ENCODE results near the gene DUSP7.

DUSP7 gene

DNA sequence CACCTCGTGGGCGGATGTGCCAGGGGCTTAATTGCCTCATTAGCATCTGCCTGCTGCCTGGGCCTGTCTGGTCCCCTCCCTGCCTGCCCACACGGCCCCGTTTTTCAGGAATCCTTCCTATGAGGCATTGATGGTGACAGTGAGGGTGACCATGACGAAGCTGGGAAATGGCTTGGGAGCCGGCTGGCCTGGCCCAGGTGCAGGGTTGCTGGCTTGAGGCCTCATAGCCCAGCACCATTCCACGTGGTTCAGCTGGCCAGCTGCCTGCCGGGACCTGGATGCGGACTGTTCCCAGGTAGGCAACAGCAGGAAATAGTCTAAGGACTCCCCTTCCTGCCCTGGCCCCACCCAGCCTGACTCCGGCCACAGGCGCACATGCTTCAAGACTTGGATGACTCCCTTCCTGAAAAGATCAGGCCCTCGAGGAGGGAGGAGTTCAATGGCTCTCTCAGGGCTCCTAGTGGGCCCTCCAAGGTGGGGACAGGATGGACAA is 8.9 kb upstream of the DUSP7 start:
- H3K27me3 Mint-ChIP-seq (ENCODE audit: low read depth): no peaks in the 10 kb centered on the region
- peaks cover 4% of the 10 kb centered on the region for H3K4me1 Mint-ChIP-seq (ENCODE audit: low read depth)
- H3K36me3 Mint-ChIP-seq (ENCODE audit: low read depth): no peaks in the 10 kb centered on the region
- no peak overlapping the region for H3K4me3 Mint-ChIP-seq
- H3K9me3 Mint-ChIP-seq: no peaks in the 10 kb centered on the region
- no peak overlapping the region for H3K27ac Mint-ChIP-seq

DNA sequence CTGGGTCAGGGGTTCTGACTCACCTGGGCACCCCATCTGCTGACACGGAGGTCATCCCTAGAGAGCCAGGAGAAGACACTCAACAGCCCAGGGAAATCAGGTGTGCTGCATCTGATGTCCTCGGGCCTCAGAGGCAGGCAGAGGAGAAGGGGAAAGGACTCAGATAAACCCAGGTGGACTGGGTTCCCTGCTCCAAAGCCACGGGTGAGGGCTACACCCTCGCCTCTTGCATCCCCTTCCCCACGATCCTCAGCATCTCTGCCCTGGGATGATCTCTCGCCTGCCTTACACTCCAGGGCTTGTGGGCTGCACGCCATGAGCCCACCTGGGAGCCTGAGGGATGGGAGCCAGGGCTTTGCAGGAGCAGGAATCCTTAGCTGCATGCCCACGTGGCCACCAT is 8.2 kb upstream of the DUSP7 start:
- no peaks in the 10 kb centered on the region for H3K36me3 Mint-ChIP-seq (ENCODE audit: low read depth)
- no peak overlapping the region for H3K27ac Mint-ChIP-seq
- no peak overlapping the region for H3K4me3 Mint-ChIP-seq
- peaks cover 4% of the 10 kb centered on the region for H3K4me1 Mint-ChIP-seq (ENCODE audit: low read depth)
- H3K27me3 Mint-ChIP-seq (ENCODE audit: low read depth): no peaks in the 10 kb centered on the region
- no peaks in the 10 kb centered on the region for H3K9me3 Mint-ChIP-seq

- no peak overlapping the region for H3K4me3 Mint-ChIP-seq
- H3K36me3 Mint-ChIP-seq (ENCODE audit: low read depth): no peaks in the 10 kb centered on the region
- H3K4me1 Mint-ChIP-seq (ENCODE audit: low read depth): peaks cover 4% of the 10 kb centered on the region
- H3K27me3 Mint-ChIP-seq (ENCODE audit: low read depth): no peaks in the 10 kb centered on the region
- no peaks in the 10 kb centered on the region for H3K9me3 Mint-ChIP-seq
- H3K27ac Mint-ChIP-seq: no peak overlapping the region
These were observed 6.8 kb upstream of the DUSP7 start for GRCh38 chr3:52063026-52063723.

GRCh38 chr3:52062505-52062904 is 6.1 kb upstream of the DUSP7 start:
- Mint-ChIP-seq H3K4me1 (ENCODE audit: low read depth) (peaks cover 6% of the 10 kb centered on the region), H3K27ac (no peak overlapping the region), H3K9me3 (no peaks in the 10 kb centered on the region), H3K27me3 (ENCODE audit: low read depth) (no peaks in the 10 kb centered on the region), H3K36me3 (ENCODE audit: low read depth) (no peaks in the 10 kb centered on the region), H3K4me3 (no peak overlapping the region)

DNA sequence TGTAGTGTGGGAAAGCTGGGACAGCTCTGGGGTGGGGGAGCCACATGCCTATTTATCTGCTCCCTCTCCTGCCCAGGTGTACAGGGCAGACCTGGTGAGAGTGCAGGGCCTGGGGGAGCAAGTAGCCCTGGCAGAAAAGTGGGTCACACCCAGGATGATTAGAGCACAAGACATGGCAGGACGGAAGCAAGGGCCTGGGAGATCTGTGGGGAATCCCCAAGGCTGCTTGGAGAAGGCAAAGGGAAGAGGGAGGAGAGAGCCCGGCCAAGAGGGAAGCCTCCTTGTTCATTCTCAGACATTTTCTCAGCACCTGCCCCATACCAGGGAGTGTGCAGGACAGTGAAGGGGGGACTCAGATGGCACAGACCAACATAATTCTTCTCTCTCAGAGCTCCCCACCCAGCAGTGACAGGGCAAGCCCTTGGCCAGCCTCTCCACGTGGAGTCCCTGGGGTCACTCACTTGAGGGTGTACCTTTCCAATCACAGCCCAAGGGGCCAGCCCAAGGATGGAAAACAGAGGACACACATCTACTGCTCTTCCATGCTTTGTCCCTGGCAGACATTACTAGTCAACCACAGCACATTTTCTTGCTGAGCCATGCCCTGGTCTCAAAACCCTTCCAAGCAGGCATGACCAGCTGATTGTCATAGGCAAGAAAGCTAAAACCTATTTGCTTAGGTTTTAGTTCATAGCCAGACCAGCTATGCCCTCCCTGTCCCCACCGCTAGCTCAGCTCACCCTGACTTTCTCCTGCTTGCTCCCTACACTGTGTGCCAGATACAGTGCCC is 4.9 kb upstream of the DUSP7 start:
- peaks cover 8% of the 10 kb centered on the region for H3K4me1 Mint-ChIP-seq (ENCODE audit: low read depth)
- H3K27me3 Mint-ChIP-seq (ENCODE audit: low read depth): no peaks in the 10 kb centered on the region
- no peak overlapping the region for H3K27ac Mint-ChIP-seq
- H3K4me3 Mint-ChIP-seq: no peak overlapping the region
- no peaks in the 10 kb centered on the region for H3K36me3 Mint-ChIP-seq (ENCODE audit: low read depth)
- H3K9me3 Mint-ChIP-seq: no peaks in the 10 kb centered on the region

GRCh38 chr3:52059781-52060180 is 3.4 kb upstream of the DUSP7 start:
- H3K27ac Mint-ChIP-seq: no peak overlapping the region
- H3K4me3 Mint-ChIP-seq: no peak overlapping the region
- H3K36me3 Mint-ChIP-seq (ENCODE audit: low read depth): no peaks in the 10 kb centered on the region
- no peaks in the 10 kb centered on the region for H3K27me3 Mint-ChIP-seq (ENCODE audit: low read depth)
- no peaks in the 10 kb centered on the region for H3K9me3 Mint-ChIP-seq
- H3K4me1 Mint-ChIP-seq (ENCODE audit: low read depth): peaks cover 8% of the 10 kb centered on the region

- H3K27me3 Mint-ChIP-seq (ENCODE audit: low read depth): no peaks in the 10 kb centered on the region
- peak overlapping the region; percentile 42 for H3K4me3 Mint-ChIP-seq
- H3K4me1 Mint-ChIP-seq (ENCODE audit: low read depth): peaks cover 24% of the 10 kb centered on the region
- no peak overlapping the region for H3K27ac Mint-ChIP-seq
- H3K36me3 Mint-ChIP-seq (ENCODE audit: low read depth): peaks cover 12% of the 10 kb centered on the region
- H3K9me3 Mint-ChIP-seq: no peaks in the 10 kb centered on the region
These were observed 1.6 kb upstream of the DUSP7 start for GRCh38 chr3:52057812-52058495.

DNA sequence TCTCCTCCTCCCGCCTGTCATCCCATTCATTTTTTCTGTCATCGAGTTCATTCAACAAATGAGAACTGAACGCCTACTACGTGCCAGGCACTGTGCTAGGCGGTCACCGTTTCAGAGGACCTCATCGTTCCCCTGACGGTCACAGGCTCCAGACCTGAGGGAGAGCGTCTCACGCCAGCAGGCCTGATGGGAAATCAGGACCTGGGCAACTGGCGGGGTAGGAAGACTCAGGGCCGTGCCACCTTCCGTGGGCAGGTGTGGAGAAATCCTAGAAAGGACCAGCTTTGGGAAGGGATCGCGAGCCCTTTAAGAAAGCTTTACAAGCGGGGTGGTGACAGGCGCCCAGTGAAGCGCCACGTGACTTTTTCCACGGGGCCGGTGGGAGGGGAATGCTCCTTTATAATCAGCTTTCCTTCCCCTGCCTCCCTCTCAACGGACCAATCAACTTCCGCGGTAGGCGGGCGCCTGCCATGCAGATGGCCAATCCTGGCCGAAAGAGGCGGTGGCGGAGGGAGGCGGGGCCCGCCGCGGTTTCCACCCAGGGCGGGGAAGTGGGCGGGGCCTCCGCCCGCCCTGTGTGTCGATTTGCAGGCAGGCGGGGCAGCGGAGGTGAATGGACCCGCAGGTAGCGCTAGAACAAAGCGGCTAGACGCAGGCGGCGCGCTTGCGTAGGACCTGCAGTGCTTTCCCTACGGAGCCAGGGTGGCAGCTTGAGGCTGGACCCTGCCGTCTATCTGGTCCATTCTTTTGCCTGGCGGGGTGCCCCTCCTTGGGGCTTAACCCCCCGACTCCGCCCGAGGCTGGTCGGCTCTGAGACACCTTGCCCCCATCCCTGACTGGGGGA is 819 bp upstream of the DUSP7 start:
- Mint-ChIP-seq H3K4me3 (peak overlapping the region; percentile 85), H3K27ac (peak overlapping the region; percentile 92), H3K27me3 (ENCODE audit: low read depth) (no peaks in the 10 kb centered on the region), H3K36me3 (ENCODE audit: low read depth) (peaks cover 13% of the 10 kb centered on the region), H3K9me3 (no peaks in the 10 kb centered on the region), H3K4me1 (ENCODE audit: low read depth) (peaks cover 28% of the 10 kb centered on the region)

- Mint-ChIP-seq H3K9me3 (no peaks in the 10 kb centered on the region), H3K36me3 (ENCODE audit: low read depth) (peaks cover 17% of the 10 kb centered on the region), H3K27ac (peak overlapping the region; percentile 80), H3K27me3 (ENCODE audit: low read depth) (no peaks in the 10 kb centered on the region), H3K4me1 (ENCODE audit: low read depth) (peaks cover 33% of the 10 kb centered on the region), H3K4me3 (peak overlapping the region; percentile 77)
These were observed 627 bp downstream of the DUSP7 start for GRCh38 chr3:52055537-52056351.

- H3K27me3 Mint-ChIP-seq (ENCODE audit: low read depth): no peaks in the 10 kb centered on the region
- H3K4me3 Mint-ChIP-seq: peak overlapping the region; percentile 77
- no peaks in the 10 kb centered on the region for H3K9me3 Mint-ChIP-seq
- peaks cover 22% of the 10 kb centered on the region for H3K36me3 Mint-ChIP-seq (ENCODE audit: low read depth)
- peak overlapping the region; percentile 84 for H3K27ac Mint-ChIP-seq
- H3K4me1 Mint-ChIP-seq (ENCODE audit: low read depth): peaks cover 33% of the 10 kb centered on the region
These were observed 1.5 kb downstream of the DUSP7 start for GRCh38 chr3:52054661-52055511.

DNA sequence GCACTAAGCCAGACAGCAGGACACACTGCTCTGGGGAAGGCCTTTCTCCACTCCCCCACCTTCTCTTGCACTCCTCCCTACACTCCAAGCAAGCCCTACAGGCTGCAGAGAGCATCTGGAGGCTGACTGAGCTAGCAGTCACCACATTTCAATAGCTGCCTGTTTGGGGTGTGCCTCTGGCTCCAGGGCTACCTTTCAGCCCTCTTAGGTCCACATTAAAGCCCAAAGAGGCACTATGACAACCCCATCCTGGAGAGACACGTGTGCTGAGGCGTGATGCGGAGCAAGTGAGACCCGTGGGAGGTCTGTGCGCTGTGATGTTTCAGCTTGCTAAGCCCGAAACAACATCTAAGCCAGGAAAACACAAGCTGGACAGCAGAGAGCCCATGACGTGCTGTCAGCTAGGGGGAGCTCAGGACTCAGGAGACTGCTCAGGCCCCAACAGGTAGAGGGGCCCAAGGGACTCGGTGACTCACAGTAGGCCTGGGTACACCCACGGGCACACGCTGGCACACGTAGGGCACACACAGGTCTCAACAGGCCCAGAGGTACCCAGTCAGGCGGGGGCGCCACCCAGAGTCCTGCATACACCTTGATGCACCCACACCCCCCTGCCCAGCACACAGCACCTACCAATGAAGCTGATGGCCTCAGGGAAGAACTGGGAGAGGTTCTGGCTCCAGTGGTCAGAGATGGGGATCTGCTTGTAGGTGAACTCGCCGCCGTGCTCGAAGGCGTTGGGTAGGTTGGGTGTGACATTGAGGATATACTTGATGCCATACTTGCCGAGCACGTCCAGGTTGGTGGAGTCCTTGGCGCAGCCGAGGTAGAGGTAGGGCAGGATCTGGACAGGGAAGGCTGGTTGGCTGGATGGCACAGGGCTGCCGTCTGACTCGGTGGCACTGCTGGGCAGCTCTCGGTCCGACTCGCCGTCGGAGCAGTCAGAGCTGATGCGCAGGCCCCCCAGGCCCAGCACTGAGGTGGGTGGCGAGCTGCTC is 2.8 kb downstream of the DUSP7 start:
- H3K4me1 Mint-ChIP-seq (ENCODE audit: low read depth): peaks cover 36% of the 10 kb centered on the region
- peak overlapping the region; percentile 84 for H3K27ac Mint-ChIP-seq
- H3K4me3 Mint-ChIP-seq: peak overlapping the region; percentile 77
- no peaks in the 10 kb centered on the region for H3K9me3 Mint-ChIP-seq
- no peaks in the 10 kb centered on the region for H3K27me3 Mint-ChIP-seq (ENCODE audit: low read depth)
- peaks cover 31% of the 10 kb centered on the region for H3K36me3 Mint-ChIP-seq (ENCODE audit: low read depth)

DNA sequence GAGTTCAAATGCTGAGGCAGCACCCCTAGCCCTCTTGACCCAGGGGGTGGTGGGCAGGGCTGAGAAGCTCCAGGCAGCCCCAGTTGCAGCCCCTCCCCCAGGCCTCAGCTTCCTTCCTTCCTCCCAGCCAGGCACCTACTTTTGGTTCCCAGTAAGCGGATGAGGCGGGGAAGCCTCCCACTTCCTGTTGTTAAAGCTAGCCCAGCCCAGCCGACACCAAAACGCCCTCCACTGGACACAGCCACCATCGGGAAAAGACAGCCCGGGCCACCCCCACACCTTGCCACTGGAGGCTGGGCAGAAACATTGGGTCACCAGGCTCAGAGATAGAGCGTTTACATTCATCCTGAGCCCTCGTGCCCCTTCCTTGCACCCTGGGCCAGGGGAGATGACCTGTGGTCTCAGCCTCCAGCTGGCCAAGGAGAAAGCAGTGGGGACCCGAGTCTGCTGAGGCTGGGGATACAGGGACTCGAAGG is 3.5 kb downstream of the DUSP7 start:
- Mint-ChIP-seq H3K36me3 (ENCODE audit: low read depth) (peaks cover 31% of the 10 kb centered on the region), H3K4me3 (peak overlapping the region; percentile 77), H3K4me1 (ENCODE audit: low read depth) (peaks cover 36% of the 10 kb centered on the region), H3K27ac (peak overlapping the region; percentile 84), H3K9me3 (no peaks in the 10 kb centered on the region), H3K27me3 (ENCODE audit: low read depth) (no peaks in the 10 kb centered on the region)

All from T-helper 1 cell treated with Interleukin-12 subunit alpha and Interleukin-12 subunit beta and Interleukin-4 antibody, amounts not matched to agents 30 μg/mL and 1 μg/mL, for 36 hours (primary cell).